WTC11 (cell line): ENCODE data around the gene LAMC1. TPM values are rescaled to one million over a fixed set of nuclear protein-coding genes. Genes with fewer than 3 reads are reported as not detected.

Experiments
- ATAC-seq: fragments of 200-7000 bp; cut with Tn5 transposase; 2 replicates; pipeline ENCODE4 v1.10.0; 2021; ENCODE audit warnings: mild to moderate bottlenecking, moderate library complexity
- CTCF ChIA-PET: fragments of 300-600 bp; sonication (Branson Sonifier 250); formaldehyde crosslinking; loops from one replicate; lab custom pipeline; 2021; ENCODE audit warnings: antibody characterized with exemption; lab: Charles Lee
- POLR2A ChIA-PET: fragments of 350-600 bp; sonication (Branson Sonifier 250); formaldehyde crosslinking; loops from one replicate; lab custom pipeline; 2021; ENCODE audit warnings: antibody characterized with exemption; lab: Charles Lee
- DNase-seq: peaks from one replicate; pipeline ENCODE4 v3.0.0; 2021; ENCODE audit warnings: low spot score
- H3K27ac Mint-ChIP-seq: 2 replicates; pipeline ENCODE4 v1.8.0; 2021; ENCODE audit warnings: mixed read lengths
- H3K27me3 Mint-ChIP-seq: 2 replicates; pipeline ENCODE4 v1.8.0; 2021; ENCODE audit warnings: low read depth, mild to moderate bottlenecking, moderate library complexity, mixed read lengths
- H3K36me3 Mint-ChIP-seq: 2 replicates; pipeline ENCODE4 v1.8.0; 2021; ENCODE audit warnings: mixed read lengths
- H3K4me1 Mint-ChIP-seq: 2 replicates; pipeline ENCODE4 v1.8.0; 2022; ENCODE audit warnings: mixed read lengths
- H3K4me3 Mint-ChIP-seq: 2 replicates; pipeline ENCODE4 v1.8.0; 2021; ENCODE audit warnings: mild to moderate bottlenecking, moderate library complexity, mixed read lengths
- H3K9me3 Mint-ChIP-seq: 2 replicates; pipeline ENCODE4 v1.8.0; 2021; ENCODE audit warnings: mixed read lengths
- ATF1 ChIP-seq: sonication (generic); formaldehyde crosslinking; IDR thresholded peaks from 2 replicates; pipeline ENCODE4 v1.8.1; 2023; ENCODE audit warnings: mild to moderate bottlenecking, moderate library complexity, missing genetic modification reagents
- ATF2 ChIP-seq: sonication (generic); formaldehyde crosslinking; IDR thresholded peaks from 2 replicates; pipeline ENCODE4 v1.8.1; 2022; ENCODE audit warnings: low read depth, missing genetic modification reagents, borderline replicate concordance
- ESRRA ChIP-seq: sonication (generic); formaldehyde crosslinking; IDR thresholded peaks from 2 replicates; pipeline ENCODE4 v1.8.1; 2022; ENCODE audit warnings: mild to moderate bottlenecking, missing genetic modification reagents, borderline replicate concordance
- FOXJ3 ChIP-seq: sonication (generic); formaldehyde crosslinking; IDR thresholded peaks from 2 replicates; pipeline ENCODE4 v1.9.0; 2021; ENCODE audit warnings: missing genetic modification reagents, mild to moderate bottlenecking, borderline replicate concordance
- GRHL2 ChIP-seq: fragments of 250-450 bp; sonication (Bioruptor Pico); IDR thresholded peaks from 2 replicates; pipeline ENCODE4 v1.8.0; 2022; ENCODE audit warnings: mild to moderate bottlenecking, moderate library complexity; ENCODE audit not compliant: insufficient replicate concordance, severe bottlenecking
- IRF1 ChIP-seq: sonication (generic); formaldehyde crosslinking; IDR thresholded peaks from 2 replicates; pipeline ENCODE4 v1.8.0; 2023; ENCODE audit warnings: missing genetic modification reagents
- IRF2 ChIP-seq: sonication (generic); formaldehyde crosslinking; IDR thresholded peaks from 2 replicates; pipeline ENCODE4 v1.8.0; 2022; ENCODE audit warnings: low read depth, missing genetic modification reagents, borderline replicate concordance
- JAZF1 ChIP-seq: fragments of 250-450 bp; sonication (Bioruptor Pico); IDR thresholded peaks from 2 replicates; pipeline ENCODE4 v1.9.0; 2021; ENCODE audit warnings: moderate library complexity, mild to moderate bottlenecking, inconsistent platforms
- MXD4 ChIP-seq: fragments of 250-450 bp; sonication (Bioruptor Pico); IDR thresholded peaks from 2 replicates; pipeline ENCODE4 v1.8.0; 2021; ENCODE audit warnings: mild to moderate bottlenecking, moderate library complexity, borderline replicate concordance
- NFATC4 ChIP-seq: fragments of 250-450 bp; sonication (Bioruptor Pico); IDR thresholded peaks from 2 replicates; pipeline ENCODE4 v1.9.0; 2021; ENCODE audit warnings: mild to moderate bottlenecking
- SOX15 ChIP-seq: fragments of 250-450 bp; sonication (Bioruptor Pico); IDR thresholded peaks from 2 replicates; pipeline ENCODE4 v1.9.0; 2021; ENCODE audit warnings: mild to moderate bottlenecking
- TEAD4 ChIP-seq: sonication (generic); formaldehyde crosslinking; IDR thresholded peaks from 2 replicates; pipeline ENCODE4 v1.8.0; 2022; ENCODE audit warnings: mild to moderate bottlenecking, missing genetic modification reagents
- ZBTB21 ChIP-seq: sonication (generic); formaldehyde crosslinking; IDR thresholded peaks from 2 replicates; pipeline ENCODE4 v1.8.1; 2023; ENCODE audit warnings: mild to moderate bottlenecking, missing genetic modification reagents, borderline replicate concordance
- ZNF121 ChIP-seq: sonication (generic); formaldehyde crosslinking; IDR thresholded peaks from 2 replicates; pipeline ENCODE4 v1.8.0; 2023; ENCODE audit warnings: missing genetic modification reagents
- ZNF138 ChIP-seq: sonication (generic); formaldehyde crosslinking; conservative IDR thresholded peaks from 2 replicates; pipeline ENCODE4 v1.8.1; 2022; ENCODE audit warnings: mild to moderate bottlenecking, moderate library complexity, missing genetic modification reagents
- ZNF219 ChIP-seq: sonication (generic); formaldehyde crosslinking; IDR thresholded peaks from 2 replicates; pipeline ENCODE4 v1.8.0; 2023; ENCODE audit warnings: missing genetic modification reagents, mild to moderate bottlenecking, borderline replicate concordance
- ZNF232 ChIP-seq: sonication (generic); formaldehyde crosslinking; IDR thresholded peaks from 2 replicates; pipeline ENCODE4 v1.8.0; 2022; ENCODE audit warnings: mild to moderate bottlenecking, missing genetic modification reagents
- ZNF396 ChIP-seq: fragments of 250-450 bp; sonication (Bioruptor Pico); IDR thresholded peaks from 2 replicates; pipeline ENCODE4 v1.8.0; 2021; ENCODE audit warnings: mild to moderate bottlenecking, moderate library complexity, borderline replicate concordance
- total RNA-seq: library from RNA; stranded (reverse); gene quantifications from 3 replicates; pipeline ENCODE4 v1.2.3, GENCODE V29; 2021
- TF ChIP-seq, protein P1 (sequence below): fragments of 250-450 bp; sonication (Bioruptor Pico); conservative IDR thresholded peaks from 2 replicates; pipeline ENCODE4 v1.9.0; 2021; ENCODE audit warnings: mild to moderate bottlenecking
- TF ChIP-seq, protein P2 (sequence below): sonication (generic); formaldehyde crosslinking; IDR thresholded peaks from 2 replicates; pipeline ENCODE4 v1.8.1; 2022; ENCODE audit warnings: missing genetic modification reagents, borderline replicate concordance
- TF ChIP-seq, protein P3 (sequence below): sonication (generic); formaldehyde crosslinking; IDR thresholded peaks from 2 replicates; pipeline ENCODE4 v1.8.0; 2023; ENCODE audit warnings: mild to moderate bottlenecking, missing genetic modification reagents
- TF ChIP-seq, protein P4 (sequence below): sonication (generic); formaldehyde crosslinking; IDR thresholded peaks from 2 replicates; pipeline ENCODE4 v1.8.0; 2022; ENCODE audit warnings: mild to moderate bottlenecking, missing genetic modification reagents

LAMC1 gene
- total RNA-seq, 1 experiment from 2014 or later = 162 TPM

DNA sequence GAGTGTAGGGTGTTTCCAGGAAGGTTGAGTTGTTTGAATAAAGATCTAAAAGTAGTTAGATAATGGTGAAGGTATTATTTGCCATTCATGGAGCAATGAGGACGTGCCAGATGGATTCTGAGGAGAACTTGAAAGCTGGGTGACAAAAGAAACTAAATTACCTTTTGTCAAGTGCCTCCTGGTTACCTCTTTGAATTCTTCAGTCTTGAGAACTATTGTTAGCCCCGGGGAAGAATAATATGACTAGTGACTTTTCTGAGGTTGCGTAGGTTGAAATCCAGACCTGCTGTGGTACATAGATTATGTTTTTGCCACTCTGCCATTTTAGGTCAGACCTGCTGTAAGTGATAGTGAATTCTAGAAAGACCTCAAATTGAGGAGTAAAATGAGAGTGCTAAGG, 11.5 kb downstream of the LAMC1 start (continued):
- TF ChIP-seq, protein P1, sequence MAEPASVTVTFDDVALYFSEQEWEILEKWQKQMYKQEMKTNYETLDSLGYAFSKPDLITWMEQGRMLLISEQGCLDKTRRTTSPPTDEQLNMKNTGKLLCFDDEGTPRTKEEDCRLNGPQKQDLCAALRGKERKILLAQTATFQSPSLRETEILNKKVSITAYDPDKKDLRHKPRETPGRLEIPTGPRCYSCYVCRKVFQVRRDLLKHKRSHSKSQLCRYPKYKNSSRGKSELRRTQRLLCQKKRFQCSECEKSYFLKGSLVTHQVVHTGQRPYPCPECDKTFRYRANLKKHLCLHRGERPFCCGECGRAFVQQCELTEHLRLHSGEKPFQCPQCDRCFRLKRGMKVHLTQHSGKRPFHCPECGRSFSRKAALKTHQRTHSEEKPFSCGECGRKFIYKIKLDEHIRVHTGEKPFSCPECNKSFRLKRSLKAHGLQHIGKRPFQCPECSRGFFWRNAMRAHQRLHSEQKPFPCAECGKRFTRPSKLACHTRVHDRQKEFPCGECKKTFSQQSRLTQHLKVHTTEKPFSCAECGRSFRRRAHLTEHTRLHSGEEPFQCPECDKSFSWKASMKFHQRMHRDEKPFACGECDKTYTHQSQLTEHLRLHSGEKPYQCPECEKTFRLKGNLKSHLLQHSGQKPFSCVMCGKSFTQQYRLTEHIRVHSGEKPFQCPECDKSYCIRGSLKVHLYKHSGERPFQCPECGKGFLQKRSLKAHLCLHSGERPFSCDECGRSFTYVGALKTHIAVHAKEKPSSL (CRISPR knock-in tag) = no peak
- TF ChIP-seq, protein P2, sequence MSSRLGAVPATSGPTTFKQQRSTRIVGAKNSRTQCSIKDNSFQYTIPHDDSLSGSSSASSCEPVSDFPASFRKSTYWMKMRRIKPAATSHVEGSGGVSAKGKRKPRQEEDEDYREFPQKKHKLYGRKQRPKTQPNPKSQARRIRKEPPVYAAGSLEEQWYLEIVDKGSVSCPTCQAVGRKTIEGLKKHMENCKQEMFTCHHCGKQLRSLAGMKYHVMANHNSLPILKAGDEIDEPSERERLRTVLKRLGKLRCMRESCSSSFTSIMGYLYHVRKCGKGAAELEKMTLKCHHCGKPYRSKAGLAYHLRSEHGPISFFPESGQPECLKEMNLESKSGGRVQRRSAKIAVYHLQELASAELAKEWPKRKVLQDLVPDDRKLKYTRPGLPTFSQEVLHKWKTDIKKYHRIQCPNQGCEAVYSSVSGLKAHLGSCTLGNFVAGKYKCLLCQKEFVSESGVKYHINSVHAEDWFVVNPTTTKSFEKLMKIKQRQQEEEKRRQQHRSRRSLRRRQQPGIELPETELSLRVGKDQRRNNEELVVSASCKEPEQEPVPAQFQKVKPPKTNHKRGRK (CRISPR knock-in tag) = no peak
- TF ChIP-seq TEAD4 (no peak), FOXJ3 (no peak), ZNF396 (no peak), IRF2 (CRISPR knock-in tag) (no peak), IRF1 (CRISPR knock-in tag) (no peak), SOX15 (CRISPR knock-in tag) (no peak), ZNF219 (CRISPR knock-in tag) (no peak)
- TF ChIP-seq, protein P3, sequence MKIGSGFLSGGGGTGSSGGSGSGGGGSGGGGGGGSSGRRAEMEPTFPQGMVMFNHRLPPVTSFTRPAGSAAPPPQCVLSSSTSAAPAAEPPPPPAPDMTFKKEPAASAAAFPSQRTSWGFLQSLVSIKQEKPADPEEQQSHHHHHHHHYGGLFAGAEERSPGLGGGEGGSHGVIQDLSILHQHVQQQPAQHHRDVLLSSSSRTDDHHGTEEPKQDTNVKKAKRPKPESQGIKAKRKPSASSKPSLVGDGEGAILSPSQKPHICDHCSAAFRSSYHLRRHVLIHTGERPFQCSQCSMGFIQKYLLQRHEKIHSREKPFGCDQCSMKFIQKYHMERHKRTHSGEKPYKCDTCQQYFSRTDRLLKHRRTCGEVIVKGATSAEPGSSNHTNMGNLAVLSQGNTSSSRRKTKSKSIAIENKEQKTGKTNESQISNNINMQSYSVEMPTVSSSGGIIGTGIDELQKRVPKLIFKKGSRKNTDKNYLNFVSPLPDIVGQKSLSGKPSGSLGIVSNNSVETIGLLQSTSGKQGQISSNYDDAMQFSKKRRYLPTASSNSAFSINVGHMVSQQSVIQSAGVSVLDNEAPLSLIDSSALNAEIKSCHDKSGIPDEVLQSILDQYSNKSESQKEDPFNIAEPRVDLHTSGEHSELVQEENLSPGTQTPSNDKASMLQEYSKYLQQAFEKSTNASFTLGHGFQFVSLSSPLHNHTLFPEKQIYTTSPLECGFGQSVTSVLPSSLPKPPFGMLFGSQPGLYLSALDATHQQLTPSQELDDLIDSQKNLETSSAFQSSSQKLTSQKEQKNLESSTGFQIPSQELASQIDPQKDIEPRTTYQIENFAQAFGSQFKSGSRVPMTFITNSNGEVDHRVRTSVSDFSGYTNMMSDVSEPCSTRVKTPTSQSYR = no peak

DNA sequence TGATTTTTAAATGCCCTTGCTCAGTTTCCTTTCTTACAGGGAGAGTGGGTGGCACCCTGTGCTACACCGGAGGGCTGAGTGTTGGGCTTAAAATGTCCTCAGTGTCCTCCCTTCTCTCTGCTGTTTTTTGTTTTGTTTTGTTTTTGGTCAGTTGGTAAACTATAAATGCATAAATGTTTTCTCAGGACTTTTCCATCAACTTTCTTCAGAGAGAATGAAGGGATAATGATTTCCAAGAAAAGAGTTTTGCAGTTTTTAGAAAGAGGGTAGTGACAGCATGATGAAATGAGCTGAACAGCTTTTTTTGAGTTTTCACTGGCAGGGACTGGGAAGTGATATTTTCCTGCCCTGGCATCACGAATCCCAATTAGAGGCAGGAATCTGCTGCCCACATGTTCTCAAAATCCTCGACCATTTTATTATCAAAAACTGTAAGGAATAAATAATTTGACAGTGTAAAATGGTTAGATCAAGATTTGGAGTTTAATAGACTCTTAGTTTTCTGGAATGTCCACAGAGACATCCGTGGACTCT, 15.2 kb downstream of the LAMC1 start:
- DNase-seq (no peak), ATAC-seq (no peak)
- peaks cover 61% of the 10 kb centered on the region for H3K4me1 Mint-ChIP-seq
- CTCF ChIA-PET = no interaction called here
- H3K36me3 Mint-ChIP-seq = no peaks in the 10 kb centered on the region
- no peak overlapping the region for H3K4me3 Mint-ChIP-seq
- POLR2A ChIA-PET = no interaction called here
- peaks cover 26% of the 10 kb centered on the region for H3K27me3 Mint-ChIP-seq
- H3K9me3 Mint-ChIP-seq = no peaks in the 10 kb centered on the region
- no peak overlapping the region for H3K27ac Mint-ChIP-seq
- no peak for TF ChIP-seq ZNF138 (CRISPR knock-in tag)
- TF ChIP-seq, protein P2 (CRISPR knock-in tag) = no peak
- no peak for TF ChIP-seq TEAD4
- TF ChIP-seq ZBTB21 (CRISPR knock-in tag) = no peak
- no peak for TF ChIP-seq ZNF219 (CRISPR knock-in tag)
- TF ChIP-seq ATF1 (CRISPR knock-in tag) = no peak
- TF ChIP-seq NFATC4 (CRISPR knock-in tag) = no peak
- TF ChIP-seq ATF2 = no peak
- no peak for TF ChIP-seq IRF1 (CRISPR knock-in tag)
- no peak for TF ChIP-seq ESRRA (CRISPR knock-in tag)
- TF ChIP-seq MXD4 = no peak
- TF ChIP-seq ZNF232 (CRISPR knock-in tag) = no peak
- TF ChIP-seq GRHL2 (CRISPR knock-in tag) = no peak
- TF ChIP-seq SOX15 (CRISPR knock-in tag) = no peak
- TF ChIP-seq ZNF121 (CRISPR knock-in tag) = no peak
- TF ChIP-seq, protein P4, sequence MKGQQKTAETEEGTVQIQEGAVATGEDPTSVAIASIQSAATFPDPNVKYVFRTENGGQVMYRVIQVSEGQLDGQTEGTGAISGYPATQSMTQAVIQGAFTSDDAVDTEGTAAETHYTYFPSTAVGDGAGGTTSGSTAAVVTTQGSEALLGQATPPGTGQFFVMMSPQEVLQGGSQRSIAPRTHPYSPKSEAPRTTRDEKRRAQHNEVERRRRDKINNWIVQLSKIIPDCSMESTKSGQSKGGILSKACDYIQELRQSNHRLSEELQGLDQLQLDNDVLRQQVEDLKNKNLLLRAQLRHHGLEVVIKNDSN (CRISPR knock-in tag) = no peak
- no peak for TF ChIP-seq JAZF1 (CRISPR knock-in tag)
